ENCODE data around the gene GZMH.
"Not testable (repeated sequence)": the region's sequence is repeated elsewhere in the genome, so short reads cannot be mapped to it uniquely, and the experiment has no call there.

GZMH gene, protein sequence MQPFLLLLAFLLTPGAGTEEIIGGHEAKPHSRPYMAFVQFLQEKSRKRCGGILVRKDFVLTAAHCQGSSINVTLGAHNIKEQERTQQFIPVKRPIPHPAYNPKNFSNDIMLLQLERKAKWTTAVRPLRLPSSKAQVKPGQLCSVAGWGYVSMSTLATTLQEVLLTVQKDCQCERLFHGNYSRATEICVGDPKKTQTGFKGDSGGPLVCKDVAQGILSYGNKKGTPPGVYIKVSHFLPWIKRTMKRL

DNA sequence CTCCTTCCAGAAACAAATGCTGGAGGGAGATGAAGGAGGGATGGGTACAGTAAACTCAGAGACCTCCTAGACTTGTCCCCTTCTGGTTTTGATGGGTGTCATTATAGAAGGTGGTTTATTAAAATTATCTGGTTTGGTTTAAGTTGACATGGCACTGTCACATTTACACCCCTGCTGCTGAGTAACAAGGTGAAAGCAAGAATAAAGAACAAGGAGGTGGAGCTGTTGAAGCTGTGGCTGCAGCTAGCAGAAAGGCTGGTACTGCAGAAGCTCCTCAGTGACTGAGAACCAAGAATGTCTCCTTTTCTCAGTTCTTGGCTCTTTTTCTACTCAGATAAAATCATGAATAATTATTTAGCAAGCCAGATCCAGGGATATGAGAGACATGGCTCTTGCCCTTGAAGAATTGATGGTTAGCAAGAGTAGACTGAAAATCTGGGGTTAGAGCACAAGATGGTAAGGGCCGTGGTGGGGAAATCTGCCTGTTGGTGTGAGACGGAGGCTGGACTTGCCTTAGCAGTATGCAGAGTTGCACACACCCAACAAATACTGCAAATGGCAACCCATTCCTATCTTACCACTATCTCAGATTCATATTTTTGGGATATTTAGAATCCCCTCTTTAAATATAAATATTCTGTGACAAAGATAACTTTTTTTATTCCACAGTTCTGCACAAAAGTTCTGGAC lies at the start of gene GZMH:
Gene GZMH (minus strand): TSS at position 31 of the 690 bp plus-strand sequence. CDS start 72 bp downstream, outside the sequence.
- no peak for DNase-seq (ENCODE audit: low read depth)

DNA sequence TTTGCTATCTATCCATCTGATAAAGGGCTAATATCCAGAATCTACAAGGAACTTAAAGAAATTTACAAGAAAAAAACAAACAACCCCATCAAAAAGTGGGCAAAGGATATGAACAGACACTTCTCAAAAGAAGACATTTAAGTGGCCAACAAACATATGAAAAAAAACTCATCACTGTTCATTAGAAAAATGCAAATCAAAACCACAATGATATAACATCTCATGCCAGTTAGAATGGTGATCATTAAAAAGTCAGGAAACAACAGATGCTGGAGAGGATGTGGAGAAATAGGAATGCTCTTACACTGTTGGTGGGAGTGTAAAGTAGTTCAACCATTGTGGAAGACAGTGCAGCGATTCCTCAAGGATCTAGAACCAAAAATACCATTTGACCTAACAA lies 38.9 kb upstream of the GZMH start:
- DNase-seq (ENCODE audit: low read depth): not testable (repeated sequence)

DNA sequence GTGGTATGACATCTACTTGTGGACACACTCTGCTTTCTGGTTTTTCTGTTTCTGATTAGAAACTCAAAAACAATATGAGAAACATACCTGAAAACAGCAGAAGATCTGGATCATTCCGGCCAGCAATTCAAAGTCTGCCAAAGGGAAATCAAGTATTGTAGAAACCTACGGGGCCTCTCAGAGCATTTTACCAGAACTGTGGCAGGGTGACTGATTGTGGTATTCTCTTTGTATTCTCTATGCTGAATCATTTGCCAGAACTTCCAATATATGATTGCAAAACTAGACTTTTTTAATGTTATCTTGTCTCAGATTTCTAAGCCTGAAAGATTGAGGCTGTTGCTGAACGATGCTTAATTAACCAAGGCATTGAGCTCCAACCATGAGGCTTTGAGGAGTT lies 30.4 kb upstream of the GZMH start:
- no peak for DNase-seq (ENCODE audit: low read depth)

DNA sequence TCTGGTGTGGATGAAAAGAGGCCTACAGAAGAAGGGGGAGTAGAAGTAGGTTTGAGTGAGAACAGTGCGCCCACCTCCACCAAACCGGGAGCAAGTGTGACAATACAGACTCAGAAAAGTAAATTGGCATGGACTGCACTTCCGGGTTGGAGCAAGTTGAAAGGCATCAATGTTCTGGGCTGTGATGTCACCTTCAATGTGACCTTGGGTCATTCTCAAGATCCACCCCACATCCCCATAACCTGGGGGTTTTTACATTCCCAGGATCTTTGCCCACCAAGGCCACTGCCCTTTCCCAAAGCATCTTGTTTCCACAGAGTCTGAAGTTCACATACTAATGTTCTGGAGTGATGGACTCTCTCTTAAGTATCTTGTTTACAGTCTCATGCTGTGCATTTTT lies 29.8 kb upstream of the GZMH start:
- no peak for DNase-seq (ENCODE audit: low read depth)

DNA sequence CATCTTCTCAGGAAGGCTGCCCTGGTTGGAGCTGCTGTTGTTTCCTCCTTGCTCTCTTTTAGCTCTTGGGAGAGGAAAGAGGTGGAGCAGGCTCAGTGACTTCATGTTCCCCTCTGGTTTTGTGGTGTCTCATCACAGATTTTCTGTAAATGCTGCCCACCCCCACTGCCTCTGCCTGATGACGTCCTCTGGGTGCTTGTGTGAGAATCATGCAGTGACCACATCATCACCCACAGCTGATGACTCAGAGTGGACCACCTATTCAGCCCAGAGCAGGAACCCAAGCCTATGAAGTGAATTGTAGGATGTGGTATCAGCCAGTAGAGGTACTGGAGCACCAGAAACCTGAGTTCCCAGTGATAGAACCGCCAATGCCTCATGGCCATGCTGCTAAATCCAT lies 24.7 kb upstream of the GZMH start, which contains the start of gene GZMB:
Gene GZMB (minus strand): TSS at position 33 of the 400 bp plus-strand sequence. CDS start 30 bp downstream, at position 3.
- no peak for DNase-seq (ENCODE audit: low read depth)

DNA sequence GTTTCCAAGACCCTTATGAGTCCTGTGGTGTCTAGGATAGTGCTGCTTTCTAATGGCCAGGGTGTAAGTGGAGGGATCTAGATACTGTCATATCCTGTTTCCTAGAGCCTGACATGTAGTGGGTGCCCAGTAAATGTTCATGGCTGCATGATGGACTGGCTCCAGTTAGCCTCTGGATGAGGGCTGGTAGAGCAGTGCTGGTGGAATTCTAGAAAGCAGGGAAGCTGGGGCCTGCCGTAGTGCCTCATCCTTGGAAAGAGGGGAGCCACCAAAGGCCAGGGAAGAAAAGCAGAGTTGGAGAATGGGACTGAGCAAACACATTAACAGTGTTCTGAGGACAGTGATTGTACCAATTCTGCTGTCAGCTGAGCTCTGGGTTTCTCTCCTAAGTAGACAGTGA lies 23.9 kb upstream of the GZMH start:
- no peak for DNase-seq (ENCODE audit: low read depth)

DNA sequence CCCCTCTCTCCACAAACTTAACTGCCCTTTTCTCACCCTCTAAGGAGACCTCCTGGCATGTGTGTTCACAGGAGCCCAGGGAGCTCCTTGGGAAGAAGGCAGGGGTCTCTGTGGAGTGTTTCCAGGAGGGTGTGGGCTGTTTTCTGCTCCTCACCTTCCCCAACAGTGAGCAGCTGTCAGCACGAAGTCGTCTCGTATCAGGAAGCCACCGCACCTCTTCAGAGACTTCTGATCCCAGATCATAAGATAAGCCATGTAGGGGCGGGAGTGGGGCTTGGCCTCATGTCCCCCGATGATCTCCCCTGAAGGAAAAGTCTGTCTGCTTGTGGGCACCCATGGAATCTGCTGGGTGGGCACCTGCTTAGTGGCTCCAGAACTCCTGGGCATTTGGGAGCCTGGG lies 23.3 kb upstream of the GZMH start:
- DNase-seq (ENCODE audit: low read depth): no peak

DNA sequence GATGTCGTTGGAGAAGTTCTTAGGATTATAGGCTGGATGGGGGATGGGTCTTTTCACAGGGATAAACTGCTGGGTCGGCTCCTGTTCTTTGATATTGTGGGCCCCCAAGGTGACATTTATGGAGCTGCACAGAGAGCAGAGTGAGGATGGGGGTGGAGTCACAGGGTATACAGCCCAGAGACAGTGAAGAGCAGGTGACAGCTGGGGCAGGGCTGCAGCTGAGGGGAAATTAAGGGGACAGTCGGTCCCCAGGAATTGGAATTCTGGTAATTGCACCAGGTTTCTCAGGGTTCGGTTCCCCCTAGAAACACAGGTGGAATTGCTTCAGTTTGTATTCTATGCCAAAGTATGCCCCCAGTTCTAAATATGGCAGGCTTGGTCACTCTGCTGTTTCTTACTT lies 22.9 kb upstream of the GZMH start:
- no peak for DNase-seq (ENCODE audit: low read depth)

DNA sequence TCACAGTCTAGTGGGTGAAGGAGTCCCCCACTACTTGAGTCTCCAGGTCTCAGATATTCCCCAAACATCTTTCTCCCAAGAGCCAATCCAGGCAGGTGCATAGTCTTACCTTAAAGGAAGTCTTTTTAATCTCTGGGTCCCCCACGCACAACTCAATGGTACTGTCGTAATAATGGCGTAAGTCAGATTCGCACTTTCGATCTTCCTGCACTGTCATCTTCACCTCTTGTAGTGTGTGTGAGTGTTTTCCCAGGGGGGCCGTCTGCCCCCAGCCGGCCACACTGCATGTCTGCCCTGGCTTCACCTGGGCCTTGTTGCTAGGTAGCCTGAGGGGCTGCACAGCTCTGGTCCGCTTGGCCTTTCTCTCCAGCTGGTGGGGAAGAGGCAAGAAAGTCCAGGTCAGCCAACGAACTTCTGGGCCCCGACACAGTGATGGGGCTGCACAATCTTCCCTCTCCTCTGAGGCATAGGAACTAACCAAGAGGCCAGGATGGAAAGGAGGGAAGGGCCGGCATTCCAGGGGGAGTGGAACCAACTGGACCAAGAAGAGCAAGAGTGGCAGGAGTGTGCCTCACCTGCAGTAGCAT lies 22.4 kb upstream of the GZMH start:
- no peak for DNase-seq (ENCODE audit: low read depth)

DNA sequence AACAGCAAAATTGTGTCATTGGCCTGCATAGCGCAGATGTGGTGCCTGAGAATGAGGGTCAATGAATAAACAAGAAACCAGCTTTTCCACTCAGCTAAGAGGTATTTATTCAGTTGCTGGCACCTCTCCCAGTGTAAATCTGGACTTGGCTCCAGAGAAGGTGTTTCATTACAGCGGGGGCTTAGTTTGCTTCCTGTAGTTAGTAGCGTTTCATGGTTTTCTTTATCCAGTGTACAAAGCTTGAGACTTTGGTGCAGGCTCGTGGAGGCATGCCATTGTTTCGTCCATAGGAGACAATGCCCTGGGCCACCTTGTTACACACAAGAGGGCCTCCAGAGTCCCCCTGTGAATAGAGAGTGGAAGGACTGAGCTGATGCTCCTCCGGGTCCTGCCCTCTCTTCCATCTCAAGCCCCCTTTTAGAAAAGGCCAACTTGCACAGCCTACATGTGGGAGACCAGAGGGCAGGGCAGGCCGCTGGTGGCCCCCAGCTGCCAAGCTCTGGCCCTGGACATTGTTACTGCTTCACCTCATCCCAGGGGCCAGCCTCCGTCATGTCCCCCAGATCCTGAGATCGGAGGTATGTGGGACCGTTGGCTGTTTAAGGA lies 21.5 kb upstream of the GZMH start:
- peak; percentile 9 for DNase-seq (ENCODE audit: low read depth)

DNA sequence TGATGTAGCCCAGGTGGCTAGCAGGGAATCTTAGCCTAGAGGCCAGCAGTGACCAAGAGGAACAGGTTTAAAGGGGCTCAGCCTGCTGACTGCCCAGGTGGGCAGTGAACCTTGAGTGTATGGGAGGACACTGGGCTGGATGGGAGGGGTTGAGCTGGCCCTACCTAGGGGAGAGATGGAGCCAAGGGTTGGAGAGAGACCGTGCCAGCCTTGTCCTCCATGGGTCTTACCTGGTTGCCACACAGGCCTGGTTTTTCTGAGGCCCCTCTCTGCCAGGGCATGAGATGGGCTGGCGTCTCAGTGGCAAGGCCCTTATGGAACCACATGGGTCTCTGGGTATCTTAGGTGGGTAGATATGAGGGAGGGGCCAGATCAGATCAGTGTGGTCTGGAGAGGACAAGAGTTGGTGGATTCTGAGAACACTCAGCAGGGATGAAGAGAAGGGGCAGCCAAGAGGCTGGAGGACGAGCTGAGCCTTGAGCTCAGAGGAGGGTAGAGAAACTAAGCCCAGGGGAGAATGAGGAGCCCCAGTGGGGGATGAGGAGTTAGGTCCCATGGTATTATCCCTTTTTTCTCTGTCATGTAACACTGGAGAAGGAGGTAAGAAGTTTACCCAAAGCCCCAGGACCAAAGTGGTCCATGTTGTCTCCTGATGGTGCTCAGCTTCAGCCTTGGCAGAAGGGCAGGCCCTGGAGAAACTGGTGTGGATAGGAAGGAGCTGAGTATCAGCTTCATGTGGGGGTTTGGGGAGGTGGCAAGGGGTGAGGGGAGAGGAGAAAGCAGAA lies 20.8 kb upstream of the GZMH start:
- DNase-seq (ENCODE audit: low read depth): no peak

DNA sequence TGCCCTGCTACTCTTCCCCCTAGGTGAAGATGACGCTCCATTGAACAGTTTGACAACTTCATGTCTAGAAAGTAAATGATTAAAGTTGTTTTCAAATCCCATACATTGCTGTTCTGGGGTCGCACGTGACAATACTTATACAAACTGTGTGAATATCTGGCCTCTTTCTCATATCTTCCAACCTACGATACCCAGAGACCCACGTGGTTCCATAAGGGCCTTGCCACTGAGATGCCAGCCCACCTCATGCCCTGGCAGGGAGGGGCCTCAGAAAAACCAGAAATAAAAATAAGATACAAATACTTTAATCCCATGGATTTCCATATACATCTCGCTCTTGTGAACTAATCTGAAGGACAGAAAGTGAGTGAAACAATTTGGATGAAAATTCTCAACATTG lies 20.0 kb upstream of the GZMH start:
- no peak for DNase-seq (ENCODE audit: low read depth)

DNA sequence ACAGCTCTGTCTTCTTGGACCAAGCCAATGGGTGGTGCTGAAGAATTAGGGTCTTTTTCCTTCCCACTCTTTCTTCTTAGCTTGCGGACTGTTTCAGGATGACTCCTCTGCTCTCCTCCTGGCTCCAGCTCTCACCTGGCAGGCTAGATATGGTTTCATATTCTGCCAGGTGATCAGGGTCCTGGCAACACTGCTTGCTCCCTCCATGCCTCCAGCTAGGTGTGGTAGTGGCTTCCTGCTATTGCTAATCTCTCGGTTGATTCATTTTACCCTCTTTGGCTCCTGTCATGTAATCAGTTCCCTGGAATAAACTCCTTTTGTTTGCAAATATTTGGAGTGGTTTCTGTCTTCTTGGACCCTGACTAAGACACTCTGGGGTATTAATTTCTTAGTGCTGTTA lies 4.3 kb upstream of the GZMH start:
- DNase-seq (ENCODE audit: low read depth): no peak

DNA sequence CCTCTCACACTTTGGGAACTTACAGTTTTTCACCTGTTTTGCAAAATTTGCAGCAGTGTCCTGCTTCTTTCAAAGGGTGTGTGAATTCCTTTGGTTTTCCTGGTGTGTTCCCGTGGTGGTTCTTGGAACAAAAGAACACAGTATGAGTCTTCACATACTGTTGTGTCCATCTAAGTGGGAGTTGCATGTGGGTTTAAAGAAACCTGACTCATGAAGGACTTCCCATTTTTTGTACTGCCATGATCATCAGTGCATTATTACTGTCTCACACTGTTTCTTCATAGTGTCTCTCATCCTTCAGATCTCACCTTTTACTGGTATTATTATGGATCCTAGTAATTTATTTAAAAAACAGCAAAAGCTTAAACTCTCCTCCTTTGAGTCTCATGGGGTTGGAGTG lies 3.8 kb upstream of the GZMH start:
- DNase-seq (ENCODE audit: low read depth): no peak

DNA sequence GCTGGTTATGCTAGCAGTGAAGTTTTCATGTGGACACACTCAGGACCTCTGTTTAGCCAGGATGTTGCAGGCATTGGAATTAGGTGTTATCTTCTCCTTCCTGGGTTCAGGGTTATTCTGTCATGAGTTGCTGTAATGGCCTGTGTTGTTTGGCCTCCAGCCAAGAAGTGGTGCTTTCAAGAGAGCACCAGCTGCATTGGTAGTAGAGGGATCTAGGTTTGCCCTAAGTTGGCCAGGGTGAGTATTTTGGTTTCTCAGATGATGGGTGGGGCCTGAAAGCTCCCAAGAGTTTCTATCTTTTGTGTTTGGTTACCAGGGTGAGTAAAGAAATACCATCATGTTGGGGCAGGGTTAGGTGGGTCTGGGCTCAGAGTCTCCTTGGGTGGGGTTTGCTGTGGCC lies 2.7 kb upstream of the GZMH start:
- DNase-seq (ENCODE audit: low read depth): no peak

DNA sequence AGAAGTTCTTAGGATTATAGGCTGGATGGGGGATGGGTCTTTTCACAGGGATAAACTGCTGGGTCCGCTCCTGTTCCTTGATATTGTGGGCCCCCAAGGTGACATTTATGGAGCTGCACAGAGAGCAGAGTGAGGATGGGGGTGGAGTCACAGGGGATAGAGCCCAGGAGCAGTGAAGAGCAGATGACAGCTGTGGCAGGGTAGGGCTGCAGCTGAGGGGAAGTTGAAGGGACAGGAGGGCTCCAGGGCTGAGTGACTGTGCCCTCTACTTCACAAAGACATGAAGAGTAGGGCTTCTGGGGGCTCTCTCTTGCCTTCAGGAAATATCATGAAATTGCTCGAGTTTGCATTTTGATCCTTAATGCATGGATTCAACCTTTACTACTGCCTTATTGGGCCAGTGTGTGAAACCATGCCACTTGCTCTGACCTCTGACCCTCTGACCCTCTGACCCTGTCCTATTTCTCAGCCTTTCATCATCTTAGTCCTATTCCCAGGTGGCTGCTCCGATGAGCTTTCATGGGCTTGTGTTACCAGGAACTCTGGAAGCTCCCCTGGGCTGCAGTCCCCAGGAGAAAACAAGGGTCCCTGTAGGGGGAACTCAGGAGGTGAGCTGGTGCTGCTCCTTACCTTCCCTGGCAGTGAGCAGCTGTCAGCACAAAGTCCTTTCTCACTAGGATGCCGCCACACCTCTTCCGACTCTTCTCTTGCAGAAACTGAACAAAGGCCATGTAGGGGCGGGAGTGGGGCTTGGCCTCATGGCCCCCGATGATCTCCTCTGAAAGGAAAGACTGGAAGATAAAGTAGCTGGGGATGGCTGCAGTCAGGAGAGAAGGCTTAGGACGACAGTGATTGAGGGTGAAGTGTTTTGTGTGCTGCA lies 1.6 kb downstream of the GZMH start:
- no peak for DNase-seq (ENCODE audit: low read depth)

DNA sequence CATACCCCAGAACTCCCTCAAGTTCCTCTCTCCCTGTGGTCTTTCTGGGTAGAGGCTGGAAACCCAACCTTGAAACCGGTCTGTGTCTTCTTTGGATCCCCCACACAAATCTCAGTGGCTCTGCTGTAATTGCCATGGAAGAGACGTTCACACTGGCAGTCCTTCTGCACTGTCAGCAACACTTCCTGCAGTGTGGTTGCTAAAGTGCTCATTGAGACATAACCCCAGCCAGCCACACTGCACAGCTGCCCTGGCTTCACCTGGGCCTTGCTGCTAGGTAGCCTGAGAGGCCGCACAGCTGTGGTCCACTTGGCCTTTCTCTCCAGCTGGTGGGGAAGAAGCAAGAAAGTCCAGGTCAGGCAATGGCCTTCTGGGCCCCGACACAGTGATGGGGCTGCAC lies 2.4 kb downstream of the GZMH start:
- no peak for DNase-seq (ENCODE audit: low read depth)

DNA sequence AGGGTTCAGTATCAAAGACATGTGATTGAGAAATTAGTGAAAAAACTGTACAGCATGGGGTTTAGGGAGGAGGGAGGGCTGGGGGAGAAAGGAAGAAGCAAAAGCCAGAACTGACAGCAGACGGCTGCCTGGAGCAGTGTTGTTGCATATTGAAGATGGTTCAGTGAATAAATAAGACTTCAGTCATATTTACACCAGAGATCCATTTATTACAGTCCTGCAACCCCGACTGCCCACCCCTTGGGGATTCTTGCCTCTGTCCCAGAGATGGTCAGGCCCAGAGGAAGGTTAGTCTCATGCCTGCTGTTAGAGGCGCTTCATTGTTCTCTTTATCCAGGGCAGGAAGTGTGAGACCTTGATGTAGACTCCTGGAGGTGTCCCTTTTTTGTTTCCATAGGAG lies 3.2 kb downstream of the GZMH start:
- DNase-seq (ENCODE audit: low read depth): no peak

DNA sequence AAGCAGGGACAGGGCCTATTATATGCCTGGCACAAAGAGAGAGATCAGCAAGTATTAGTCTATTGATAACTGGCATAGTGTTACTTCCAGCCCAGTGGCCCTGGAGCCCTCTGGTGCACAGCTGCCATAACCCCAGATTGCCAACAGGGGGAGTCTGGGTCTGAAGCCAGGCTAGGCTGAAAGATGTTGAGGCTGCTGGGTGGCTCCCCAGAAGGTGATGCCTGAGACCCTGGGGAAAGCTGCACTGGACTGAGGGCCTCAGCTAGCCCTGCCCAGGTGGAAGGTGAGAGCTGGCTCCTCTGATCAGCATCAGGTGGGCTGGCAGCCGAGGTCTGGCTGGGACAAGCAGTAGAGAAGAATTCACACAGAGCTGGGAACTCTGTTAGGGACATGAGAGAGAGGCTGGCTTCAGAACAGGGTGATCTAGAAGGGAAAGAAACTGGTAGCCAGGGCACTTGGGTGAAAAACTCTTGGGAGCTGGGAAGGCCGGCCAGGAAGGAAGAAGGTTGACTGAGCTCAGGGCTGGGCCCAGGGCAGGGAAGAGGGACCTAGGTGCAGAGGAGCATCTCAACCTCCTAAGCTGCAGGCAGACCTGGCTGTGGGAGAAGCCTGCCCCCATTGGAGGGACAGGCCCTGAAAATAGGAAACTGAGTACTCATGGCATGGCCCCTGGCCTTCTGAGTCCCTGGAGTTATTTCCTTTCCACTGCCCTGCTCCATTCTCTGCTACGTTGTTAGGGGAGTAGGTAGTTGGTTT lies 3.9 kb downstream of the GZMH start:
- DNase-seq (ENCODE audit: low read depth): no peak

DNA sequence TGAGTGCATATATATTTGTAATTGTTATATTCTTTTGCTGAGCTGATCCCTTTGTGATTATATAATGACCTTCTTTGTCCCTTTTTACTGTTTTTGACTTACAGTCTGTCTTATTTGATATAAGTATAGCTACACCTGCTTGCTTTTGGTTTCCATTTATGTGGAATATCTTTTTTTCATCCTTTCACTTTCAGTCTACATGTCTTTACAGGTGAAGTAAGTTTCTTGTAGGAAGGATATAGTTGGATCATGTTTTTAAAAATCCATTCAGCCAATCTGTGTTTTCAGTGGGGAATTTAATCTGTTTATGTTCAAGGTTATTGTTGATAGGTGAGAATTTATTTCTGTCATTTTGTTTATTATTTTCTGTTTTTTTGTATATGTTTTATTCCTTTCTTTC lies 12.1 kb downstream of the GZMH start:
- no peak for DNase-seq (ENCODE audit: low read depth)
